Caco-2 (cell line): Measurements from ENCODE around the gene PATE3. TPM values are rescaled to one million over a fixed set of nuclear protein-coding genes. Genes with fewer than 3 reads are reported as not detected.

Experiments used
- BruUV-seq: library from RNA; stranded (reverse); fragments of 400-500 nt; replicated peaks from 2 replicates; lab custom pipeline; 2021; lab: Mats Ljungman, UMichigan
- CTCF ChIA-PET: fragments of 300-600 bp; sonication (Branson Sonifier 250); formaldehyde crosslinking; loops from one replicate; lab custom pipeline; 2022; ENCODE audit warnings: antibody characterized with exemption; lab: Charles Lee
- POLR2A ChIA-PET: fragments of 300-600 bp; sonication (Branson Sonifier 250); formaldehyde crosslinking; loops from one replicate; lab custom pipeline; 2022; ENCODE audit warnings: antibody characterized with exemption; lab: Charles Lee
- DNase-seq, 2 experiments: peaks; one replicate each; pipeline versions ENCODE4 v3.0.0 to v3.0.0-alpha.2; 2020 to 2022
- H3K27me3 ChIP-seq: replicated peaks from 2 replicates; pipeline ENCODE4 v1.6.0; 2011; ENCODE audit warnings: low read length; ENCODE audit not compliant: control insufficient read depth, insufficient read depth
- H3K36me3 ChIP-seq: 2 replicates; pipeline ENCODE4 v1.5.1; 2011; ENCODE audit warnings: low read length; ENCODE audit not compliant: control insufficient read depth, insufficient read depth
- H3K4me1 ChIP-seq: fragments of 250-450 bp; sonication (Bioruptor Pico); 2 replicates; pipeline ENCODE4 v1.5.1; 2020; ENCODE audit warnings: mild to moderate bottlenecking
- H3K4me3 ChIP-seq: 2 replicates; pipeline ENCODE4 v1.5.1; 2011; ENCODE audit warnings: low read depth, mild to moderate bottlenecking, control low read depth, low read length
- H3K9me3 ChIP-seq: fragments of 250-450 bp; sonication (Bioruptor Pico); 2 replicates; pipeline ENCODE4 v1.5.1; 2020; ENCODE audit warnings: mild to moderate bottlenecking, moderate library complexity
- H3K27ac Mint-ChIP-seq: one replicate; pipeline ENCODE4 v1.8.0; 2022; ENCODE audit warnings: mixed read lengths; ENCODE audit not compliant: unreplicated experiment
- H3K27me3 Mint-ChIP-seq: one replicate; pipeline ENCODE4 v1.8.0; 2022; ENCODE audit warnings: mixed read lengths; ENCODE audit not compliant: insufficient read depth, unreplicated experiment
- H3K36me3 Mint-ChIP-seq: one replicate; pipeline ENCODE4 v1.8.0; 2022; ENCODE audit warnings: mild to moderate bottlenecking, mixed read lengths; ENCODE audit not compliant: insufficient read depth, unreplicated experiment
- H3K4me1 Mint-ChIP-seq: one replicate; pipeline ENCODE4 v1.8.0; 2022; ENCODE audit warnings: low read depth, mixed read lengths; ENCODE audit not compliant: unreplicated experiment
- H3K4me3 Mint-ChIP-seq: one replicate; pipeline ENCODE4 v1.8.0; 2022; ENCODE audit warnings: mild to moderate bottlenecking, moderate library complexity, mixed read lengths; ENCODE audit not compliant: unreplicated experiment
- H3K9me3 Mint-ChIP-seq: one replicate; pipeline ENCODE4 v1.8.0; 2022; ENCODE audit warnings: mixed read lengths; ENCODE audit not compliant: unreplicated experiment
- intact Hi-C: fragments of 100-400 bp; cut with micrococcal nuclease; formaldehyde crosslinking; loops from one replicate; pipeline ENCODE4 v1.10.0; 2022; ENCODE audit not compliant: unreplicated experiment
- total RNA-seq: library from RNA; stranded (reverse); gene quantifications from 2 replicates; pipeline ENCODE4 v1.2.3, GENCODE V29; 2022
- TF ChIP-seq, protein P1 (sequence below), 2 experiments: fragments of 200-600 bp in 1 of 2; IDR thresholded peaks; 1 replicate in 1 of 2; 2 replicates in 1 of 2; pipeline versions ENCODE4 v1.5.1 to v1.8.0; 2011 to 2022; ENCODE audit warnings: antibody characterized with exemption in 1 of 2, control low read depth in 1 of 2, inconsistent platforms in 1 of 2, low read depth in 1 of 2, low read length in 1 of 2, mild to moderate bottlenecking in 1 of 2, moderate library complexity in 1 of 2; ENCODE audit not compliant: insufficient read depth in 1 of 2, severe bottlenecking in 1 of 2, unreplicated experiment in 1 of 2

The PATE3 gene
- total RNA-seq, 1 experiment from 2014 or later: not detected

- Histone ChIP-seq H3K4me3 (no peak within 1 kb of the TSS), H3K36me3 (no peaks in the 10 kb centered on the region), H3K27me3 (no peaks in the 10 kb centered on the region; the same call in 1 of the 2 replicates), H3K4me1 (no peaks in the 10 kb centered on the region), H3K9me3 (peaks cover 4% of the 10 kb centered on the region; the same call in 1 of the 2 replicates)
- Mint-ChIP-seq H3K27ac (no peak within 1 kb of the TSS), H3K4me3 (no peak within 1 kb of the TSS), H3K36me3 (no peaks in the 10 kb centered on the region), H3K27me3 (peaks cover 13% of the 10 kb centered on the region), H3K9me3 (peaks cover 10% of the 10 kb centered on the region), H3K4me1 (no peaks in the 10 kb centered on the region)
- no peak for DNase-seq
- CTCF ChIA-PET: no interaction called here
- TF ChIP-seq, protein P1, sequence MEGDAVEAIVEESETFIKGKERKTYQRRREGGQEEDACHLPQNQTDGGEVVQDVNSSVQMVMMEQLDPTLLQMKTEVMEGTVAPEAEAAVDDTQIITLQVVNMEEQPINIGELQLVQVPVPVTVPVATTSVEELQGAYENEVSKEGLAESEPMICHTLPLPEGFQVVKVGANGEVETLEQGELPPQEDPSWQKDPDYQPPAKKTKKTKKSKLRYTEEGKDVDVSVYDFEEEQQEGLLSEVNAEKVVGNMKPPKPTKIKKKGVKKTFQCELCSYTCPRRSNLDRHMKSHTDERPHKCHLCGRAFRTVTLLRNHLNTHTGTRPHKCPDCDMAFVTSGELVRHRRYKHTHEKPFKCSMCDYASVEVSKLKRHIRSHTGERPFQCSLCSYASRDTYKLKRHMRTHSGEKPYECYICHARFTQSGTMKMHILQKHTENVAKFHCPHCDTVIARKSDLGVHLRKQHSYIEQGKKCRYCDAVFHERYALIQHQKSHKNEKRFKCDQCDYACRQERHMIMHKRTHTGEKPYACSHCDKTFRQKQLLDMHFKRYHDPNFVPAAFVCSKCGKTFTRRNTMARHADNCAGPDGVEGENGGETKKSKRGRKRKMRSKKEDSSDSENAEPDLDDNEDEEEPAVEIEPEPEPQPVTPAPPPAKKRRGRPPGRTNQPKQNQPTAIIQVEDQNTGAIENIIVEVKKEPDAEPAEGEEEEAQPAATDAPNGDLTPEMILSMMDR (IDR thresholded peaks at IDR 0.05; ENCODE audit: insufficient read depth in 1 of 2, low read depth in 1 of 2, low read length in 1 of 2, severe bottlenecking in 1 of 2, unreplicated experiment in 1 of 2): no peak
- intact Hi-C loops: no loop called here
- POLR2A ChIA-PET: no interaction called here
- no TSS peak for BruUV-seq
Observed at GRCh38 chr11:125833016-125833415, 45.1 kb downstream of the PATE3 start, which contains the start of gene PATE4. Gene PATE4 (plus strand): TSS chr11:125833316. CDS start chr11:125833360, 44 bp downstream.

- Histone ChIP-seq H3K36me3 (no peaks in the 10 kb centered on the region), H3K9me3 (peaks cover 4% of the 10 kb centered on the region; the same call in 1 of the 2 replicates), H3K4me3 (no peak overlapping the region), H3K27me3 (no peaks in the 10 kb centered on the region; the same call in 1 of the 2 replicates), H3K4me1 (no peaks in the 10 kb centered on the region)
- no peak for DNase-seq
- H3K27me3 Mint-ChIP-seq: peaks cover 24% of the 10 kb centered on the region
- POLR2A ChIA-PET: interaction anchor here (0.7 kb wide), 1 partner anchor 52 kb away, joined by 4 read pairs; the partner anchor contains the start of gene HYLS1
- no TSS peak for BruUV-seq
- no peaks in the 10 kb centered on the region for H3K36me3 Mint-ChIP-seq
- CTCF ChIA-PET: no interaction called here
- H3K9me3 Mint-ChIP-seq: peaks cover 10% of the 10 kb centered on the region
- H3K27ac Mint-ChIP-seq: no peak overlapping the region
- TF ChIP-seq, protein P1 (IDR thresholded peaks at IDR 0.05; ENCODE audit: insufficient read depth in 1 of 2, low read depth in 1 of 2, low read length in 1 of 2, severe bottlenecking in 1 of 2, unreplicated experiment in 1 of 2): no peak
- H3K4me3 Mint-ChIP-seq: no peak overlapping the region
- no peaks in the 10 kb centered on the region for H3K4me1 Mint-ChIP-seq
- intact Hi-C loops: no loop called here
Observed at GRCh38 chr11:125835748-125836147, 47.8 kb downstream of the PATE3 start.

Other genes with a start within 250 kb of the PATE3 start
- 164 and 170 TPM in 2 replicates for gene EI24, start 218.7 kb upstream of the PATE3 start, total RNA-seq
- 517 and 531 TPM in 2 replicates for gene STT3A, start 195.3 kb upstream of the PATE3 start, total RNA-seq
- 121 and 142 TPM in 2 replicates for gene CHEK1, start 163.0 kb upstream of the PATE3 start, total RNA-seq
- not detected in 2 replicates for gene ACRV1, start 107.3 kb upstream of the PATE3 start, total RNA-seq
- gene PATE1, start 41.8 kb upstream of the PATE3 start, total RNA-seq: not detected in 2 replicates
- not detected in 2 replicates for gene PATE2, start 9.3 kb upstream of the PATE3 start, total RNA-seq
- not detected in 2 replicates for gene PATE4, start 45.2 kb downstream of the PATE3 start, total RNA-seq
- 2.0 and 2.5 TPM in 2 replicates for gene HYLS1, start 99.5 kb downstream of the PATE3 start, total RNA-seq
- 19.9 and 22.4 TPM in 2 replicates for gene PUS3, start 115.1 kb downstream of the PATE3 start, total RNA-seq
- gene DDX25, start 116.4 kb downstream of the PATE3 start, total RNA-seq: not detected in 2 replicates
- gene VSIG10L2, start 157.9 kb downstream of the PATE3 start, total RNA-seq: not detected in 2 replicates